Liver (tissue), 9 donors: ENCODE results near the gene MRC1. TPM values are rescaled to one million over a fixed set of nuclear protein-coding genes. Genes with fewer than 3 reads are reported as not detected.

Experiments used
- DNase-seq: peaks from one replicate; pipeline ENCODE4 v3.0.0-alpha.2; 2017; ENCODE audit warnings: low spot score
- H3K27ac ChIP-seq, 2 donors: one replicate each; pipeline ENCODE4 v1.7.0; 2013; ENCODE audit warnings: inconsistent platforms in 2 of 2, low read length in 2 of 2, control low read depth in 1 of 2, low read depth in 1 of 2, mild to moderate bottlenecking in 1 of 2
- H3K27me3 ChIP-seq, 4 donors: one replicate each; pipeline versions ENCODE4 v1.6.1 to v1.7.0; 2013; ENCODE audit warnings: low read length in 3 of 4, inconsistent platforms in 1 of 4, mild to moderate bottlenecking in 1 of 4, moderate library complexity in 1 of 4; ENCODE audit not compliant: control insufficient read depth in 4 of 4, insufficient read depth in 4 of 4
- H3K36me3 ChIP-seq, 4 donors: one replicate each; pipeline versions ENCODE4 v1.6.1 to v1.7.0; 2013; ENCODE audit warnings: low read length in 3 of 4, mild to moderate bottlenecking in 3 of 4, low read depth in 1 of 4, moderate library complexity in 1 of 4; ENCODE audit not compliant: control insufficient read depth in 4 of 4, insufficient read depth in 3 of 4
- H3K4me1 ChIP-seq, 4 donors: one replicate each; pipeline versions ENCODE4 v1.6.1 to v1.7.0; 2013; ENCODE audit warnings: low read length in 3 of 4, mild to moderate bottlenecking in 3 of 4, moderate library complexity in 1 of 4; ENCODE audit not compliant: control insufficient read depth in 4 of 4, insufficient read depth in 4 of 4
- H3K4me3 ChIP-seq, 3 donors: one replicate each; pipeline versions ENCODE4 v1.6.1 to v1.7.0; 2013; ENCODE audit warnings: low read length in 3 of 3, control low read depth in 1 of 3, low read depth in 1 of 3, mild to moderate bottlenecking in 1 of 3
- H3K9ac ChIP-seq, 2 donors: one replicate each; pipeline ENCODE4 v1.7.0; 2013; ENCODE audit warnings: low read length in 2 of 2, mild to moderate bottlenecking in 2 of 2, moderate library complexity in 2 of 2, control low read depth in 1 of 2, low read depth in 1 of 2
- H3K9me3 ChIP-seq, 4 donors: one replicate each; pipeline versions ENCODE4 v1.6.1 to v1.7.0; 2013; ENCODE audit warnings: low read length in 3 of 4; ENCODE audit not compliant: control insufficient read depth in 4 of 4
- ATF3 ChIP-seq: IDR thresholded peaks from 2 replicates; pipeline ENCODE4 v1.6.1; 2016; ENCODE audit warnings: antibody characterized with exemption
- CTCF ChIP-seq: fragments of 150-350 bp; IDR thresholded peaks from 2 replicates; pipeline ENCODE4 v1.5.1; 2017; ENCODE audit warnings: improper control_type of control experiment, low read depth, low read length; ENCODE audit not compliant: missing input control
- EGR1 ChIP-seq, 2 donors: IDR thresholded peaks; 2 replicates each; pipeline ENCODE4 v1.6.1; 2016 to 2018; ENCODE audit warnings: antibody characterized with exemption in 2 of 2, low read depth in 2 of 2
- FOXA1 ChIP-seq: IDR thresholded peaks from 2 replicates; pipeline ENCODE4 v1.6.1; 2016; ENCODE audit warnings: antibody characterized with exemption
- FOXA2 ChIP-seq: IDR thresholded peaks from 2 replicates; pipeline ENCODE4 v1.6.1; 2016; ENCODE audit warnings: antibody characterized with exemption
- GABPA ChIP-seq, 2 donors: IDR thresholded peaks in 1 of 2; conservative IDR thresholded peaks in 1 of 2; 2 replicates each; pipeline ENCODE4 v1.6.1; 2016; ENCODE audit warnings: antibody characterized with exemption in 2 of 2, mild to moderate bottlenecking in 1 of 2, moderate library complexity in 1 of 2
- HNF4A ChIP-seq, 2 donors: conservative IDR thresholded peaks; 2 replicates each; pipeline ENCODE4 v1.6.1; 2016; ENCODE audit warnings: antibody characterized with exemption in 2 of 2, mild to moderate bottlenecking in 2 of 2
- HNF4G ChIP-seq: IDR thresholded peaks from 2 replicates; pipeline ENCODE4 v1.6.1; 2016; ENCODE audit warnings: antibody characterized with exemption
- RAD21 ChIP-seq, 2 donors: IDR thresholded peaks; 2 replicates each; pipeline ENCODE4 v1.6.1; 2016; ENCODE audit warnings: antibody characterized with exemption in 2 of 2, mild to moderate bottlenecking in 2 of 2
- RXRA ChIP-seq, 2 donors: IDR thresholded peaks; 2 replicates each; pipeline ENCODE4 v1.6.1; 2017 to 2018; ENCODE audit warnings: antibody characterized with exemption in 2 of 2, mild to moderate bottlenecking in 1 of 2
- SP1 ChIP-seq: IDR thresholded peaks from 2 replicates; pipeline ENCODE4 v1.6.1; 2018; ENCODE audit warnings: antibody characterized with exemption, mild to moderate bottlenecking
- TAF1 ChIP-seq: conservative IDR thresholded peaks from 2 replicates; pipeline ENCODE4 v1.6.1; 2016; ENCODE audit warnings: antibody characterized with exemption, mild to moderate bottlenecking
- WGBS: extraction: QIAGEN DNeasy Blood & Tissue Kit; methylation state at CpG from one replicate; pipeline ENCODE4 v1.1.7; 2013; 5-methylcytosine and 5-hydroxymethylcytosine counted together
- polyA plus RNA-seq, 2 donors: library from polyadenylated mRNA; stranded (reverse) in 1 of 2; unstranded in 1 of 2; fragments of 200-250 nt in 1 of 2; fragments of >200 nt in 1 of 2; fragmentation: Nextera tagmentation in 1 of 2; extraction: Ambion mirVana in 1 of 2; gene quantifications; one replicate each; pipeline versions ENCODE4 v1.2.1 to v1.2.3, GENCODE V29; 2013 to 2015
- total RNA-seq, 2 donors: library from RNA; depleted of rRNA; stranded (reverse); fragments of >200 nt; gene quantifications; one replicate each; pipeline ENCODE4 v1.2.3, GENCODE V29; 2014
- TF ChIP-seq, protein P1 (sequence below): IDR thresholded peaks from 2 replicates; pipeline ENCODE4 v1.6.1; 2016; ENCODE audit warnings: antibody characterized with exemption
- TF ChIP-seq, protein P2 (sequence below): IDR thresholded peaks from 2 replicates; pipeline ENCODE4 v1.6.1; 2016; ENCODE audit warnings: antibody characterized with exemption, mild to moderate bottlenecking
- TF ChIP-seq, protein P3 (sequence below): IDR thresholded peaks from 2 replicates; pipeline ENCODE4 v1.6.1; 2016; ENCODE audit warnings: antibody characterized with exemption
- donor health status: healthy.
- donor health status: healthy.
- donor health status: healthy.
- donor health status: healthy.
- donor health status: healthy.

Gene MRC1
- total and polyA plus RNA-seq, 4 donors: 9.2 to 47.0 (median 34.1) TPM

DNA sequence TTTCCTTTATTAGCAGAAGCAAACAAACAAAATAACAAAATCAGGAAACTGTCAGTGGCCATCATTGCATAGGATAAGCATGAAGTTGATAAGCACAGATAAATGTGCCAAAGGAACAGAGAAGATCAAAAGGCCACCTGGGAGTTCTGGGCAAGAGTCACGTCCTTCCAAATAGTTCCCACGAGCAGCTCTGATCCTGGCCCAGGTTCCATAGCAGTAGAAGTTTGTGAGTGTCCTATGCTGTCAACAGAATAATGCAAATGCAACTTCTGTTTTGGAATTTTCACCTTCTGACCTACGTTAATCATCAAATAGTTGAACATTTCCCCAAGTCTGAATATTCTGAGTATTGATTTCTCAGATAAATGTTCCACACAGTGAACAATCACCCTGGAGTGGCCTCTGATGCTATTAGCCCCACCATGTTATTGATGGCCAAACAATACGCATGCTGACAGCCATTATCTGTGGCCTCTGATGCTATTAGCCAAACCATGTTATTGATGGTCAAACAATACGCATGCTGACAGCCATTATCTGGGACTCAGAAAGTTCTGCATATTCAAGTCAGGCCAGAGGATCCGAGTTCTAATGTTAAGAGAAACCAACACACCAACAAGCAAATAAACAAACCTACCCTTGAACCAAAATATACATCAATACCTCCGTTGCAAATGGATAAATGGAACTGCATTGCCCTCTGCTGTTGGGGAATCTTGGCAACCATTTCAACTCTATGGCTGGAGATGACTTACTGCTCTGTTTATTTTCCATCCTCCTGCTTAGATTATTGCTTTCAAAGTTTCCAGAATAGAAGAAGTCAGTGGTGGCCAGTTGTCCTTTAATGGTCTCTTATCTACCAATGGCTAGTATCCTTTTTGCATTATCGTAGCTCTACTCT lies 63.3 kb downstream of the MRC1 start:
- H3K4me1 ChIP-seq: no peaks in the 10 kb centered on the region
- H3K4me3 ChIP-seq: no peak overlapping the region
- DNase-seq: no peak
- TF ChIP-seq ATF3: no peak
- TF ChIP-seq RAD21 (IDR thresholded peaks at IDR 0.05): peak; percentile 44 to 49
- TF ChIP-seq CTCF: no peak
- no peak overlapping the region for H3K27ac ChIP-seq
- H3K36me3 ChIP-seq: no peaks in the 10 kb centered on the region
- WGBS: 37% methylated on average over 8 of the region's 8 CpGs
- H3K9ac ChIP-seq: no peak overlapping the region
- no peaks in the 10 kb centered on the region for H3K27me3 ChIP-seq
- H3K9me3 ChIP-seq: no peaks in the 10 kb centered on the region

DNA sequence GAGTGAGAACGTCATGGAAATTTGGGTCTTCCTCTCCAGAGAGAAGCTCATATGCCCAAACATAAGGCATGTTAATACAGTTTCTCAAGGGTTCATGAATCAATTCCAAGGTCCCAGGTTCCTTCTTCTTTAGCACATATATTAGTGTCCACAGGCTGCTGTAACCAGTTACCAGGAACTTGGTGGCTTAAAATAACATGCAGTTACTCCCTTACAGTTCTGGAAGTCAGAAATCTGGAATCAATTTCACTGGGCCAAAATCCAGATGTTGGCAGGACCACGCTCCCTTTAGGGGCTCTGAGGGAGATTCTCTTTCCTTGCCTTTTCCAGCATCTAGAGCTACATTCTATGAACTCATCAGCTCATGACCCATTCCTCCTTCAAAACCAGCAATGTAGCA lies 64.8 kb downstream of the MRC1 start:
- no peaks in the 10 kb centered on the region for H3K36me3 ChIP-seq
- H3K27ac ChIP-seq: no peak overlapping the region
- H3K9me3 ChIP-seq: no peaks in the 10 kb centered on the region
- TF ChIP-seq, protein P1, sequence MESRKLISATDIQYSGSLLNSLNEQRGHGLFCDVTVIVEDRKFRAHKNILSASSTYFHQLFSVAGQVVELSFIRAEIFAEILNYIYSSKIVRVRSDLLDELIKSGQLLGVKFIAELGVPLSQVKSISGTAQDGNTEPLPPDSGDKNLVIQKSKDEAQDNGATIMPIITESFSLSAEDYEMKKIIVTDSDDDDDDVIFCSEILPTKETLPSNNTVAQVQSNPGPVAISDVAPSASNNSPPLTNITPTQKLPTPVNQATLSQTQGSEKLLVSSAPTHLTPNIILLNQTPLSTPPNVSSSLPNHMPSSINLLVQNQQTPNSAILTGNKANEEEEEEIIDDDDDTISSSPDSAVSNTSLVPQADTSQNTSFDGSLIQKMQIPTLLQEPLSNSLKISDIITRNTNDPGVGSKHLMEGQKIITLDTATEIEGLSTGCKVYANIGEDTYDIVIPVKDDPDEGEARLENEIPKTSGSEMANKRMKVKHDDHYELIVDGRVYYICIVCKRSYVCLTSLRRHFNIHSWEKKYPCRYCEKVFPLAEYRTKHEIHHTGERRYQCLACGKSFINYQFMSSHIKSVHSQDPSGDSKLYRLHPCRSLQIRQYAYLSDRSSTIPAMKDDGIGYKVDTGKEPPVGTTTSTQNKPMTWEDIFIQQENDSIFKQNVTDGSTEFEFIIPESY: no peak
- no peak overlapping the region for H3K4me3 ChIP-seq
- H3K27me3 ChIP-seq: no peaks in the 10 kb centered on the region
- no peak overlapping the region for H3K9ac ChIP-seq
- H3K4me1 ChIP-seq: no peaks in the 10 kb centered on the region
- DNase-seq: no peak
- WGBS: 74% methylated on average over 2 of the region's 2 CpGs

GRCh38 chr10:17877121-17877520 lies 68.0 kb downstream of the MRC1 start:
- no peaks in the 10 kb centered on the region for H3K4me1 ChIP-seq
- no peak for DNase-seq
- TF ChIP-seq, protein P1: no peak
- TF ChIP-seq HNF4G: no peak
- TF ChIP-seq, protein P2, sequence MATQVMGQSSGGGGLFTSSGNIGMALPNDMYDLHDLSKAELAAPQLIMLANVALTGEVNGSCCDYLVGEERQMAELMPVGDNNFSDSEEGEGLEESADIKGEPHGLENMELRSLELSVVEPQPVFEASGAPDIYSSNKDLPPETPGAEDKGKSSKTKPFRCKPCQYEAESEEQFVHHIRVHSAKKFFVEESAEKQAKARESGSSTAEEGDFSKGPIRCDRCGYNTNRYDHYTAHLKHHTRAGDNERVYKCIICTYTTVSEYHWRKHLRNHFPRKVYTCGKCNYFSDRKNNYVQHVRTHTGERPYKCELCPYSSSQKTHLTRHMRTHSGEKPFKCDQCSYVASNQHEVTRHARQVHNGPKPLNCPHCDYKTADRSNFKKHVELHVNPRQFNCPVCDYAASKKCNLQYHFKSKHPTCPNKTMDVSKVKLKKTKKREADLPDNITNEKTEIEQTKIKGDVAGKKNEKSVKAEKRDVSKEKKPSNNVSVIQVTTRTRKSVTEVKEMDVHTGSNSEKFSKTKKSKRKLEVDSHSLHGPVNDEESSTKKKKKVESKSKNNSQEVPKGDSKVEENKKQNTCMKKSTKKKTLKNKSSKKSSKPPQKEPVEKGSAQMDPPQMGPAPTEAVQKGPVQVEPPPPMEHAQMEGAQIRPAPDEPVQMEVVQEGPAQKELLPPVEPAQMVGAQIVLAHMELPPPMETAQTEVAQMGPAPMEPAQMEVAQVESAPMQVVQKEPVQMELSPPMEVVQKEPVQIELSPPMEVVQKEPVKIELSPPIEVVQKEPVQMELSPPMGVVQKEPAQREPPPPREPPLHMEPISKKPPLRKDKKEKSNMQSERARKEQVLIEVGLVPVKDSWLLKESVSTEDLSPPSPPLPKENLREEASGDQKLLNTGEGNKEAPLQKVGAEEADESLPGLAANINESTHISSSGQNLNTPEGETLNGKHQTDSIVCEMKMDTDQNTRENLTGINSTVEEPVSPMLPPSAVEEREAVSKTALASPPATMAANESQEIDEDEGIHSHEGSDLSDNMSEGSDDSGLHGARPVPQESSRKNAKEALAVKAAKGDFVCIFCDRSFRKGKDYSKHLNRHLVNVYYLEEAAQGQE: no peak
- TF ChIP-seq SP1: no peak
- TF ChIP-seq FOXA2: no peak
- TF ChIP-seq GABPA (IDR thresholded peaks at IDR 0.05 in 1 of 2, conservative IDR thresholded peaks at IDR 0.05 in 1 of 2): no peak
- no peak for TF ChIP-seq EGR1 (IDR thresholded peaks at IDR 0.05; ENCODE audit: low read depth in 2 of 2)
- no peak for TF ChIP-seq TAF1
- TF ChIP-seq HNF4A (conservative IDR thresholded peaks at IDR 0.05): no peak
- no peak for TF ChIP-seq RXRA (IDR thresholded peaks at IDR 0.05)
- TF ChIP-seq, protein P3, sequence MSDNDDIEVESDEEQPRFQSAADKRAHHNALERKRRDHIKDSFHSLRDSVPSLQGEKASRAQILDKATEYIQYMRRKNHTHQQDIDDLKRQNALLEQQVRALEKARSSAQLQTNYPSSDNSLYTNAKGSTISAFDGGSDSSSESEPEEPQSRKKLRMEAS: no peak
- no peak for TF ChIP-seq ATF3
- no peak for TF ChIP-seq FOXA1
- TF ChIP-seq RAD21 (IDR thresholded peaks at IDR 0.05): no peak
- H3K9ac ChIP-seq: no peak overlapping the region
- no peak overlapping the region for H3K4me3 ChIP-seq
- no peaks in the 10 kb centered on the region for H3K27me3 ChIP-seq
- H3K27ac ChIP-seq: no peak overlapping the region
- no peaks in the 10 kb centered on the region for H3K9me3 ChIP-seq
- no peaks in the 10 kb centered on the region for H3K36me3 ChIP-seq
